ENCODE results near the gene ANKRD9.

- no peak for TF ChIP-seq TEF (CRISPR knock-in tag; IDR thresholded peaks at IDR 0.05)
- no peak for TF ChIP-seq ARID2 (CRISPR knock-in tag; IDR thresholded peaks at IDR 0.05; ENCODE audit: borderline replicate concordance)
- no peak for TF ChIP-seq NR2C2 (CRISPR knock-in tag; IDR thresholded peaks at IDR 0.05; ENCODE audit: borderline replicate concordance)
- no peak for TF ChIP-seq ZNF274 (CRISPR knock-in tag; IDR thresholded peaks at IDR 0.05)
- TF ChIP-seq ZSCAN20 (CRISPR knock-in tag; IDR thresholded peaks at IDR 0.05; ENCODE audit: borderline replicate concordance), result no peak
- TF ChIP-seq BCL3 (CRISPR knock-in tag; IDR thresholded peaks at IDR 0.05), result no peak
- TF ChIP-seq ZSCAN31 (CRISPR knock-in tag; IDR thresholded peaks at IDR 0.05; ENCODE audit: low read depth), result no peak
- no peak for TF ChIP-seq ZBTB20 (CRISPR knock-in tag; IDR thresholded peaks at IDR 0.05; ENCODE audit: borderline replicate concordance, low read depth)
- no peak for TF ChIP-seq KLF16 (CRISPR knock-in tag; IDR thresholded peaks at IDR 0.05)
- TF ChIP-seq CHD2 (IDR thresholded peaks at IDR 0.05; ENCODE audit: low read depth, low read length), result no peak
- no peak for TF ChIP-seq SUZ12 (IDR thresholded peaks at IDR 0.05; ENCODE audit: low read depth, low read length)
- no peak for TF ChIP-seq NFE2L1 (CRISPR knock-in tag; IDR thresholded peaks at IDR 0.05; ENCODE audit: borderline replicate concordance)
- TF ChIP-seq FOXA3 (CRISPR knock-in tag; IDR thresholded peaks at IDR 0.05), result no peak
These were observed 7.0 kb downstream of the ANKRD9 start for GRCh38 chr14:102502571-102502970.
